VCaP (cell line): ENCODE data around the gene BMERB1.

Experiments
- H3K27ac ChIP-seq: fragments of 450-650 bp; 2 replicates; pipeline ENCODE4 v1.5.1; 2017
- TF ChIP-seq, protein P1 (sequence below): fragments of 450-650 bp; conservative IDR thresholded peaks from 2 replicates; pipeline ENCODE4 v1.5.1; 2017; ENCODE audit warnings: mild to moderate bottlenecking, moderate library complexity

BMERB1 gene

GRCh38 chr16:15502041-15502725 is 67.8 kb downstream of the BMERB1 start:
- TF ChIP-seq, protein P1, sequence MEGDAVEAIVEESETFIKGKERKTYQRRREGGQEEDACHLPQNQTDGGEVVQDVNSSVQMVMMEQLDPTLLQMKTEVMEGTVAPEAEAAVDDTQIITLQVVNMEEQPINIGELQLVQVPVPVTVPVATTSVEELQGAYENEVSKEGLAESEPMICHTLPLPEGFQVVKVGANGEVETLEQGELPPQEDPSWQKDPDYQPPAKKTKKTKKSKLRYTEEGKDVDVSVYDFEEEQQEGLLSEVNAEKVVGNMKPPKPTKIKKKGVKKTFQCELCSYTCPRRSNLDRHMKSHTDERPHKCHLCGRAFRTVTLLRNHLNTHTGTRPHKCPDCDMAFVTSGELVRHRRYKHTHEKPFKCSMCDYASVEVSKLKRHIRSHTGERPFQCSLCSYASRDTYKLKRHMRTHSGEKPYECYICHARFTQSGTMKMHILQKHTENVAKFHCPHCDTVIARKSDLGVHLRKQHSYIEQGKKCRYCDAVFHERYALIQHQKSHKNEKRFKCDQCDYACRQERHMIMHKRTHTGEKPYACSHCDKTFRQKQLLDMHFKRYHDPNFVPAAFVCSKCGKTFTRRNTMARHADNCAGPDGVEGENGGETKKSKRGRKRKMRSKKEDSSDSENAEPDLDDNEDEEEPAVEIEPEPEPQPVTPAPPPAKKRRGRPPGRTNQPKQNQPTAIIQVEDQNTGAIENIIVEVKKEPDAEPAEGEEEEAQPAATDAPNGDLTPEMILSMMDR, result no peak
- H3K27ac ChIP-seq, result no peak overlapping the region

DNA sequence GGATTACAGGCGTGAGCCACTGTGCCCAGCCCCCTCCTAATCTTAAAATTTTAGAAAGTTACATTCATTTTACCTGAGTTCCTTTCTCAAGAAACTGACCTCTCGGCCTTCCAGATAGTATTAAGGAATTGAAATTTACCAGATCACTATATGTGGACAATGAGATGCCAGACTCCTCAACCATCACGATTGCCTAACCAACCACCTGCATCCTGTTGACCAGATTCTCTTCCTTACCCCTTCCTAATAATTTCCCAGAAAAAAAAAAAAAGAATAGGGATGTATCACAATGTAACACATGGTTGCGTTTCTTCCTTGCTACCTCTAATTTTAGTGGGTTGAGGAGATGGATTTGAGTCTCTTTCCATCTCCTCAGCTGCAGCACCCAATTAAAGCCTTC is 72.1 kb downstream of the BMERB1 start:
- H3K27ac ChIP-seq, result no peak overlapping the region
- TF ChIP-seq, protein P1, result no peak

- no peak overlapping the region for H3K27ac ChIP-seq
- TF ChIP-seq, protein P1, result no peak
These were observed 73.0 kb downstream of the BMERB1 start for GRCh38 chr16:15507301-15507958.

DNA sequence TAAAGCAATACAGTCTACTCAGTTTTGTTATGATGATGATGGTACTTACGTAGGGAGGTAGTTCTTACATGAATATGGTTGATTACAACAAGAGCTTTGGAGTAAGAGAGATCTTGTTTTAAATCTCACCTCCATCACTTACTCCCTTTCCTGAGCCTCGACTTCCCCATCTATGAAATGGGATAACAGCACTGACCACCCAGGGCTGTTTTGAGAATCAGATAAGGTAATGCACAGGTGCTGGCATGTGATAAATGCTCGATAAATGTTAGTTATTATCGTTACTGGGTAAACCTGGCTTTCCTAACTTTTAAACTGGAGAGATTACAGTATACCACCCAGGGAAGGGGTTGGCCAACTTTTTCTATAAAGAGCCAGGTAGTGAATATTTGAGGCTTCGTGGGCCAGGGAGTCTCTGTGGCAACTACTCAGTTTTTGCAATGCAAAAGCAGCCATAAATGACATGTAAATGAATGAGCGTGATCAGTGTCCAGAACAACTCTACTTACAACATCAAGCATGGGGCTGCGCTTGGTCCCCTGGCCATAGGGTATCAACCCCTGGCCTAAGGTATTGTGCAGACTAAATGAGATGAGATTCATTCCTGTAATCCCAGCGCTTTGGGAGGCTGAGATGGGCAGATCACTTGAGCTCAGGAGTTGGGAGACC is 73.7 kb downstream of the BMERB1 start:
- H3K27ac ChIP-seq, result no peak overlapping the region
- TF ChIP-seq, protein P1, result no peak

DNA sequence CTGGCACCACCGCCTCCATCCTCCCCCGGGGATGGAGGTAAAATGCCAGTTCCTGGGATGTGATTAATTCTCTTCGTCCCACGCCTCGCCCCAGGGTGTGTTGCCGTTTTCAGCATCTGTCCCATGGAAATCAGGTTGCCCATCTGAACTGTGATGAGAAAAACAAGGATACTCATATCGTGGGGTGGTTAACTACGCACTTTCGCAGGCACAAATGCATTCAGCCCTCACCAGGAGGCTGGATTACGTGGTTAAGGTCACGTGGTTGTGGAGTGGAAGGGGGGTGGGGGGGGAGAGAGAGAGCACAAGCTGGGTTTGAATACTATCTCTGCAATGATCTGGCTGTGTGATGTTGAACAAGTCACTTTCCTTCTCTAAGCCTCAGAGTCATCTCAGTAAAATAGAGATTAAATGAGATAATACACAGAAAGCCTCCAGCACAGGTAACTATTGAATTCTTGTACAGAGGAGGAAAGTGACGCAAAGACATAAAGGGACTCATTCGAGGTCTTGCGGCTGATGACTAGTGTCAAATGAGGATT is 74.7 kb downstream of the BMERB1 start:
- TF ChIP-seq, protein P1, result no peak

DNA sequence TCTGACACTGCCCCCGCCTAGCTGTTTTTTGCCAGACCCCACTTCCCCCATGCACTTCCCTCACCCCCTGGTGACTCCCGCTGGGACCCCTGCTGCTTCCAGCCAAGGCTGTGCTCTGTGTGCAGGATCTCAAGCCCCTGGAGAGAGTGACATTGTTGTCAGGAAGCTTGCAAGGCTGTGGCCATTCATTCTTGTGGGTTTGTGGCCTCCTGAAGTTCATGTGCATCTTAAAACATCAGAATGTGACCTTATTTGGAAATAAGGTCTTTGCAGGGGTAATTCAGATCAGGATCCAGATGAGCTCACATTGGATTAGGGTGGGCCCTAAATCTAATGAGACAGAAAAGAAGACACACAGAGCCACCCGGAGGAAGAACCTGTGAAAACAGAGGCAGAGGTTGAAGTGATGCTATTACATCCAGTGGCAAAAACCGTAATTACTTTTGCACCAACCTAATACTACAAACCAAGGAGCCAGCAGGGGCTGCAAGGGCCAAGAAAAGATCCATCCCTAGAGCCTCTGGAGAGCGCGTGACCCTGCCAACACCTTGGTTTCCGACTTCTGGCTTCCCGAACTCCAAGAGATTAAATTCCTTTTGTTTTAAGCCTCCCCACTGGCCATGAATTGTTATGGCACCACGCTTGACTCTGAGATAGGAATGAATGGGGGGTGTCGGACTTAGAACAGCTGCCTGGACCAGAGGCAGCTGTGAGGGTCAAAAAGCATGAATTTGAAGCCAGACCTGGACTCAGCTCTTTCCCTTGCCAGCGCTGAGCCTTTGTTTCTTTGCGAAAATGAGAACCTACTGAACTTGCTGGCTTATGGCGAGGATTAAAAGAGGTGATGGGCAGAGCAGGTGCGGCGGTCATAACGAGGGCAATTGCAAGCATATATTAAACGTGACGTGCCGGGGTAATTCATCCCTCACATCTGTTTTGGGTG is 75.5 kb downstream of the BMERB1 start:
- TF ChIP-seq, protein P1, result no peak
- H3K27ac ChIP-seq, result no peak overlapping the region

More for the DNA sequence above, 74.7 kb downstream of the BMERB1 start:
- H3K27ac ChIP-seq, result no peak overlapping the region
